Vagina (tissue), 2 donors: ENCODE results near the gene SERPING1.

ENCODE experiments used
- CTCF ChIP-seq, 3 experiments: fragments of 450-650 bp in 2 of 3; fragments of 200-600 bp in 1 of 3; sonication (generic) in 1 of 3; IDR thresholded peaks; one replicate each; pipeline ENCODE4 v1.5.1; 2017 to 2019; ENCODE audit warnings: antibody characterized with exemption in 3 of 3, mild to moderate bottlenecking in 2 of 3, moderate library complexity in 2 of 3
- POLR2AphosphoS5 ChIP-seq, 2 donors: sonication (generic); formaldehyde crosslinking; IDR thresholded peaks; one replicate each; pipeline ENCODE4 v1.9.0; 2017; ENCODE audit warnings: antibody characterized with exemption in 2 of 2, mild to moderate bottlenecking in 2 of 2, low read depth in 1 of 2; ENCODE audit not compliant: insufficient read depth in 1 of 2

GRCh38 chr11:57568330-57568766 lies 29.1 kb upstream of the SERPING1 start:
- TF ChIP-seq CTCF (IDR thresholded peaks at IDR 0.05) (peak in 2 of 3 experiments; percentile 90 to 91), POLR2AphosphoS5 (IDR thresholded peaks at IDR 0.05; ENCODE audit: insufficient read depth in 1 of 2, low read depth in 1 of 2) (peak in 1 of 2 donors; percentile 54)
